IMR-90 (cell line): ENCODE data around the gene TBX10. TPM values are rescaled to one million over a fixed set of nuclear protein-coding genes. Genes with fewer than 3 reads are reported as not detected.

ENCODE experiments used
- ATAC-seq: fragments of 200-7000 bp; cut with Tn5 transposase; 2 replicates; pipeline ENCODE4 v1.9.1; 2020; ENCODE audit warnings: low read depth, mild to moderate bottlenecking, moderate library complexity
- BruUV-seq: library from RNA; stranded (reverse); fragments of 400-500 nt; replicated peaks from 2 replicates; lab custom pipeline; 2021; lab: Mats Ljungman, UMichigan
- CTCF ChIA-PET: fragments of 300-600 bp; formaldehyde crosslinking; extraction: SDS; loops from one replicate; lab custom pipeline; 2021; ENCODE audit warnings: antibody characterized with exemption; lab: Yijun Ruan, JAX
- POLR2A ChIA-PET: fragments of 300-600 bp; sonication (Branson Sonifier 250); formaldehyde crosslinking; loops from one replicate; lab custom pipeline; 2022; ENCODE audit warnings: antibody characterized with exemption; ENCODE audit not compliant: unreplicated experiment; lab: Charles Lee
- DNase-seq: peaks from one replicate; pipeline ENCODE4 v3.0.0; 2013
- H2AFZ ChIP-seq: replicated peaks from 2 replicates; pipeline ENCODE3; 2013; ENCODE audit warnings: low read length, mild to moderate bottlenecking; ENCODE audit not compliant: poor library complexity
- H2AK5ac ChIP-seq: 2 replicates; pipeline ENCODE4 v1.6.1; 2013; ENCODE audit warnings: low read depth, low read length, inconsistent platforms
- H2AK9ac ChIP-seq: replicated peaks from 2 replicates; pipeline ENCODE3; 2013; ENCODE audit warnings: mild to moderate bottlenecking, low read depth, low read length, moderate library complexity; ENCODE audit not compliant: poor library complexity
- H2BK120ac ChIP-seq: 2 replicates; pipeline ENCODE4 v1.6.1; 2013; ENCODE audit warnings: low read depth, low read length, inconsistent platforms
- H2BK15ac ChIP-seq: 3 replicates; pipeline ENCODE4 v1.6.1; 2013; ENCODE audit warnings: low read depth, low read length, inconsistent platforms
- H2BK20ac ChIP-seq: 2 replicates; pipeline ENCODE4 v1.6.1; 2013; ENCODE audit warnings: low read depth, mild to moderate bottlenecking, inconsistent platforms, low read length, moderate library complexity
- H2BK5ac ChIP-seq: 2 replicates; pipeline ENCODE4 v1.6.1; 2013; ENCODE audit warnings: mild to moderate bottlenecking, low read depth, low read length, inconsistent platforms; ENCODE audit not compliant: poor library complexity, severe bottlenecking
- H3K14ac ChIP-seq: replicated peaks from 2 replicates; pipeline ENCODE4 v1.6.1; 2013; ENCODE audit warnings: low read depth, low read length, inconsistent platforms
- H3K18ac ChIP-seq: 2 replicates; pipeline ENCODE4 v1.6.1; 2013; ENCODE audit warnings: low read depth, low read length, control low read depth
- H3K23ac ChIP-seq: 2 replicates; pipeline ENCODE4 v1.6.1; 2013; ENCODE audit warnings: low read depth, low read length, inconsistent platforms
- H3K27ac ChIP-seq: 2 replicates; pipeline ENCODE4 v1.5.1; 2013; ENCODE audit warnings: mild to moderate bottlenecking, control low read depth, low read length; ENCODE audit not compliant: insufficient read depth
- H3K27me3 ChIP-seq: 2 replicates; pipeline ENCODE4 v1.6.1; 2013; ENCODE audit warnings: low read length; ENCODE audit not compliant: control insufficient read depth, insufficient read depth
- H3K36me3 ChIP-seq: 2 replicates; pipeline ENCODE4 v1.6.1; 2013; ENCODE audit warnings: low read length, mixed read lengths; ENCODE audit not compliant: control insufficient read depth, insufficient read depth
- H3K4ac ChIP-seq: 2 replicates; pipeline ENCODE4 v1.6.1; 2013; ENCODE audit warnings: low read depth, low read length, inconsistent platforms
- H3K4me1 ChIP-seq: 2 replicates; pipeline ENCODE4 v1.6.1; 2013; ENCODE audit warnings: low read length, mixed read lengths; ENCODE audit not compliant: control insufficient read depth, insufficient read depth
- H3K4me2 ChIP-seq: 2 replicates; pipeline ENCODE4 v1.6.1; 2013; ENCODE audit warnings: low read depth, mild to moderate bottlenecking, control low read depth, low read length, moderate library complexity
- H3K4me3 ChIP-seq: 2 replicates; pipeline ENCODE4 v1.5.1; 2013; ENCODE audit warnings: low read depth, mild to moderate bottlenecking, control low read depth, low read length, moderate library complexity; ENCODE audit not compliant: insufficient read depth
- H3K56ac ChIP-seq: 2 replicates; pipeline ENCODE4 v1.6.1; 2013; ENCODE audit warnings: low read length, inconsistent platforms; ENCODE audit not compliant: insufficient read depth; ENCODE audit errors: extremely low read depth
- H3K79me1 ChIP-seq, 2 experiments: 2 replicates each; pipeline ENCODE4 v1.6.1; 2013; ENCODE audit warnings: low read length in 2 of 2, inconsistent platforms in 1 of 2, low read depth in 1 of 2
- H3K9ac ChIP-seq: 2 replicates; pipeline ENCODE4 v1.6.1; 2013; ENCODE audit warnings: low read depth, low read length, control low read depth
- H3K9me1 ChIP-seq: 2 replicates; pipeline ENCODE4 v1.6.1; 2013; ENCODE audit warnings: low read length, inconsistent platforms; ENCODE audit not compliant: insufficient read depth
- H3K9me3 ChIP-seq: 2 replicates; pipeline ENCODE4 v1.6.1; 2013; ENCODE audit warnings: low read length; ENCODE audit not compliant: control insufficient read depth, insufficient read depth
- H4K20me1 ChIP-seq: 2 replicates; pipeline ENCODE4 v1.6.1; 2013; ENCODE audit warnings: low read length, inconsistent platforms; ENCODE audit not compliant: insufficient read depth
- H4K5ac ChIP-seq: 2 replicates; pipeline ENCODE4 v1.6.1; 2013; ENCODE audit warnings: mild to moderate bottlenecking, low read depth, low read length, control low read depth
- H4K8ac ChIP-seq, 2 experiments: 2 replicates each; pipeline ENCODE4 v1.6.1; 2013; ENCODE audit warnings: low read depth in 2 of 2, low read length in 2 of 2, control low read depth in 1 of 2, inconsistent platforms in 1 of 2
- H4K91ac ChIP-seq: 2 replicates; pipeline ENCODE4 v1.6.1; 2013; ENCODE audit warnings: low read depth, low read length, inconsistent platforms; ENCODE audit not compliant: insufficient read depth
- BHLHE40 ChIP-seq: fragments of 150-350 bp; IDR thresholded peaks from 2 replicates; pipeline ENCODE4 v1.6.1; 2016; ENCODE audit warnings: mild to moderate bottlenecking, low read depth, low read length
- CEBPB ChIP-seq: IDR thresholded peaks from 2 replicates; pipeline ENCODE4 v1.6.1; 2012; ENCODE audit warnings: low read depth, low read length, improper control_type of control experiment
- FOS ChIP-seq: fragments of 150-350 bp; IDR thresholded peaks from 2 replicates; pipeline ENCODE4 v1.6.1; 2016; ENCODE audit warnings: low read depth, low read length
- MAZ ChIP-seq: IDR thresholded peaks from 2 replicates; pipeline ENCODE4 v1.6.1; 2012; ENCODE audit warnings: low read depth, mild to moderate bottlenecking, low read length, improper control_type of control experiment, moderate library complexity, borderline replicate concordance
- SMC3 ChIP-seq: fragments of 150-350 bp; IDR thresholded peaks from 2 replicates; pipeline ENCODE4 v1.6.1; 2016; ENCODE audit warnings: low read depth, mild to moderate bottlenecking, antibody characterized with exemption, low read length, moderate library complexity
- WGBS, 2 experiments: methylation state at CpG; one replicate each; pipeline versions ENCODE4 v1.1.5 to v1.1.7; 2013; ENCODE audit warnings: missing lambda C conversion rate in 2 of 2; ENCODE audit not compliant: insufficient read length in 1 of 2; ENCODE audit errors: extremely low coverage in 2 of 2; 5-methylcytosine and 5-hydroxymethylcytosine counted together
- dilution Hi-C: fragments of 300-500 bp; cut with HindIII; formaldehyde crosslinking; loops from one replicate; pipeline ENCODE4 v1.14.3; 2018; ENCODE audit warnings: low sequenced_read_pairs; ENCODE audit not compliant: unreplicated experiment
- in situ Hi-C: fragments of 300-500 bp; cut with MboI; formaldehyde crosslinking; loops from 3 replicates; pipeline ENCODE4 v1.14.3; 2019; ENCODE audit warnings: low sequenced_read_pairs, inconsistent platforms, mixed read lengths
- intact Hi-C: fragments of 100-400 bp; cut with micrococcal nuclease; formaldehyde crosslinking; loops from 2 replicates; pipeline ENCODE4 v1.10.0; 2022
- polyA plus RNA-seq, 3 experiments: library from polyadenylated mRNA; depleted of rRNA; stranded (reverse); fragments of >200 nt; gene quantifications; 2 replicates each; pipeline ENCODE4 v1.2.3, GENCODE V29; 2012; ENCODE audit warnings: low replicate concordance in 1 of 3
- total RNA-seq: library from RNA; depleted of rRNA; stranded (reverse); fragments of >200 nt; gene quantifications from 2 replicates; pipeline ENCODE4 v1.2.3, GENCODE V29; 2012
- TF ChIP-seq, protein P1 (sequence below): fragments of 150-350 bp; IDR thresholded peaks from 2 replicates; pipeline ENCODE4 v1.6.1; 2017; ENCODE audit warnings: mild to moderate bottlenecking, antibody characterized with exemption, low read length, low read depth

Gene TBX10
- total and polyA plus RNA-seq, 2 of the 4 experiments (the other 2 are of a cell fraction) = not detected

DNA sequence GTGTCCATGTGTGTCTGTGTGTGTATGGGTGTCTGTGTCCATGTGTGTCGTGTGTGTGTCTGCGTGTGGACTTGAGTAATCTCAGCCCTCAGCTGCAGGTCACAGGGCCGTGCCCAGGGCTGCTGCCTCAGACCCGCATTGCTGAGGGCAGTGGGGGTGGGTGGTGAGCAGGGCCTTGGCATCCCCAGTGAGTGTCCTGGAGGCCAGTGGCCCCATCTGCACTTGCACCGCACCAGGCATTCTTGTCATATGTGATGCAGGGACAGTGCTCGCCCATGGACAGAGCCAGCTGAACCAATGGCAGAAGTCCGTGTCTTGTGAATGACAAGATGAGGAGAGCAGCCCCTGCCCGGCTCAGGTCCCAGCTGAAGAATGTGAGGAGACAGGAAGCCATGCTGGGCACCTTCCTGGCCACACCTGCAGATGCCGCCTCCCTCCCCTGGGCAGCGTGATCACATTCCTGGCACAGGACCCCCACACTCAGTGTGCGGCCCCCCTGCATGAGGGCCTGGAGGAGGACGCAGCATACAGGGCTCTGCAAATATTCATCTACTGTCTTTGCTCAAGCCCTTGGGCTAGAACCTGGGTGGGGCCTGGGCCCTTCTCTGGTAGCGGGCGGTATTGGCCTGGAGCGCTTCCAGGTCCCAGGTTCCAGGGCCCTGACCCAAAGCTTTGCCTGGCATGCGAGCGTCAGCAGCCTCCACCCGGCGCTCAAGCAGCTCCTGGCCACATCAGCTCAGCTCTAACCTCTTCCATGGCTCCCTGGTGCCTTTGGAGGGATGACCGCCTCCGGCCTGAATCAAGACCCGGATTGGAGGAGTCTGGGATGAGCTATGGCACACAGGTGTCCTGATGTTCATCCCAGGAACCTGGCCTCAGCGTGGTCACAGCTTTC is 31.0 kb upstream of the TBX10 start:
- POLR2A ChIA-PET = no interaction called here
- Histone ChIP-seq H4K91ac (no peak overlapping the region), H3K4me3 (no peak overlapping the region), H2AK9ac (no peak overlapping the region), H3K9me3 (no peaks in the 10 kb centered on the region), H2BK120ac (no peak overlapping the region), H3K18ac (no peak overlapping the region), H3K27ac (no peak overlapping the region), H3K4ac (no peak overlapping the region), H3K9me1 (no peaks in the 10 kb centered on the region), H3K36me3 (no peaks in the 10 kb centered on the region), H3K23ac (no peak overlapping the region), H3K4me2 (no peak overlapping the region), H2AK5ac (no peak overlapping the region), H3K4me1 (no peaks in the 10 kb centered on the region), H4K5ac (no peak overlapping the region), H2BK20ac (no peak overlapping the region), H3K9ac (no peak overlapping the region), H3K79me1 (no peaks in the 10 kb centered on the region), H4K8ac (no peak overlapping the region), H3K14ac (no peak overlapping the region), H2BK15ac (no peak overlapping the region), H2AFZ (no peak overlapping the region), H3K56ac (no peak overlapping the region), H3K27me3 (peaks cover 16% of the 10 kb centered on the region), H2BK5ac (no peak overlapping the region), H4K20me1 (no peaks in the 10 kb centered on the region)
- in situ Hi-C loops (no loop called here), intact Hi-C loops (no loop called here), dilution Hi-C loops (no loop called here)
- no peak for DNase-seq
- ATAC-seq = no peak
- TF ChIP-seq BHLHE40 (no peak), SMC3 (no peak), MAZ (no peak), FOS (no peak), CEBPB (no peak)
- TF ChIP-seq, protein P1, sequence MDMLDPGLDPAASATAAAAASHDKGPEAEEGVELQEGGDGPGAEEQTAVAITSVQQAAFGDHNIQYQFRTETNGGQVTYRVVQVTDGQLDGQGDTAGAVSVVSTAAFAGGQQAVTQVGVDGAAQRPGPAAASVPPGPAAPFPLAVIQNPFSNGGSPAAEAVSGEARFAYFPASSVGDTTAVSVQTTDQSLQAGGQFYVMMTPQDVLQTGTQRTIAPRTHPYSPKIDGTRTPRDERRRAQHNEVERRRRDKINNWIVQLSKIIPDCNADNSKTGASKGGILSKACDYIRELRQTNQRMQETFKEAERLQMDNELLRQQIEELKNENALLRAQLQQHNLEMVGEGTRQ = no peak
- no TSS peak for BruUV-seq
- CTCF ChIA-PET = interaction anchor here (0.7 kb wide), 1 partner anchor 43 kb away, joined by 5 read pairs; no protein-coding TSS in a partner anchor
- WGBS, 2 experiments = 67% methylated on average over 13 of the region's 23 CpGs; no CpG with 5 or more reads in 1 of the 2 experiments
